K562 (cell line): ENCODE results near the gene ABAT. TPM values are rescaled to one million over a fixed set of nuclear protein-coding genes. Genes with fewer than 3 reads are reported as not detected.
A peak's percentile ranks its signal among the peaks of the same experiment; 100 is the strongest.

Experiments
- CBX3 ChIP-seq, 2 experiments: IDR thresholded peaks; 1 replicate in 1 of 2; 2 replicates in 1 of 2; pipeline ENCODE4 v1.6.1; 2012; ENCODE audit warnings: inconsistent platforms in 2 of 2, low read length in 2 of 2, borderline replicate concordance in 1 of 2, control low read depth in 1 of 2
- HNRNPLL ChIP-seq: fragments of 200-400 bp; formaldehyde crosslinking; IDR thresholded peaks from 2 replicates; pipeline ENCODE4 v1.6.1; 2017; ENCODE audit warnings: low read length, low read depth, mild to moderate bottlenecking; ENCODE audit not compliant: poor library complexity, severe bottlenecking
- LARP7 ChIP-seq: fragments of 450-650 bp; IDR thresholded peaks from 2 replicates; pipeline ENCODE4 v1.6.1; 2016
- MED1 ChIP-seq: sonication (generic); formaldehyde crosslinking; IDR thresholded peaks from 2 replicates; pipeline ENCODE4 v1.8.1; 2023; ENCODE audit warnings: missing genetic modification reagents, borderline replicate concordance
- MYC ChIP-seq, 2 experiments: fragments of 250-450 bp in 1 of 2; sonication (Bioruptor Pico) in 1 of 2; IDR thresholded peaks; 2 replicates each; pipeline versions ENCODE4 v1.5.1 to v1.6.1; 2012 to 2021; ENCODE audit warnings: low read depth in 2 of 2, borderline replicate concordance in 1 of 2, improper control_type of control experiment in 1 of 2, low read length in 1 of 2, mild to moderate bottlenecking in 1 of 2, moderate library complexity in 1 of 2
- PHF20 ChIP-seq: fragments of 450-650 bp; IDR thresholded peaks from 2 replicates; pipeline ENCODE4 v1.6.1; 2018; ENCODE audit not compliant: partially characterized antibody
- POLR2A ChIP-seq: fragments of 450-650 bp; conservative IDR thresholded peaks from 2 replicates; pipeline ENCODE4 v1.6.1; 2016
- SPI1 ChIP-seq: IDR thresholded peaks from 2 replicates; pipeline ENCODE4 v1.6.1; 2011; ENCODE audit warnings: low read depth, low read length, control low read depth, borderline replicate concordance
- TCF3 ChIP-seq: sonication (generic); formaldehyde crosslinking; IDR thresholded peaks from 2 replicates; pipeline ENCODE4 v1.4.0; 2020; ENCODE audit warnings: mild to moderate bottlenecking, missing genetic modification reagents
- ZNF584 ChIP-seq: fragments of 200-800 bp; sonication (Bioruptor generic); IDR thresholded peaks from 2 replicates; pipeline ENCODE4 v1.6.1; 2016; ENCODE audit warnings: low read depth, mild to moderate bottlenecking, missing genetic modification characterization, missing compliant biosample characterization
- polyA plus RNA-seq, 8 experiments: library from polyadenylated mRNA; depleted of rRNA in 4 of 8; stranded (reverse) in 5 of 8; unstranded in 3 of 8; fragments of >200 nt; fragmentation: Nextera tagmentation in 2 of 8; fragmentation: Illumina TruSeq in 1 of 8; extraction: Ambion mirVana in 2 of 8; extraction: Trizol in 1 of 8; gene quantifications; 2 replicates each; pipeline versions ENCODE4 v1.2.1 to v1.2.3, GENCODE V29; 2011 to 2014; ENCODE audit warnings: inconsistent platforms in 1 of 8, missing spikeins in 1 of 8
- total RNA-seq, 7 experiments: library from RNA; depleted of rRNA in 6 of 7; stranded (reverse); fragments of >200 nt in 6 of 7; fragmentation: Illumina TruSeq in 2 of 7; extraction: Trizol in 2 of 7; gene quantifications; 2 replicates each; pipeline versions ENCODE4 v1.2.1 to v1.2.3, GENCODE V29; 2011 to 2021; ENCODE audit warnings: low replicate concordance in 1 of 7
- TF ChIP-seq, protein P1 (sequence below), 2 experiments: fragments of 450-650 bp; IDR thresholded peaks; 2 replicates each; pipeline ENCODE4 v1.6.1; 2016; ENCODE audit warnings: mild to moderate bottlenecking in 2 of 2, borderline replicate concordance in 1 of 2, low read depth in 1 of 2, moderate library complexity in 1 of 2
- TF ChIP-seq, protein P2 (sequence below): fragments of 250-450 bp; sonication (Bioruptor Pico); IDR thresholded peaks from 2 replicates; pipeline ENCODE4 v1.6.1; 2021; ENCODE audit warnings: mild to moderate bottlenecking
- TF ChIP-seq, protein P3 (sequence below), 3 experiments: IDR thresholded peaks in 2 of 3; conservative IDR thresholded peaks in 1 of 3; 2 replicates each; pipeline ENCODE4 v1.5.1; 2011 to 2012; ENCODE audit warnings: low read length in 3 of 3, mild to moderate bottlenecking in 3 of 3, control low read depth in 2 of 3, improper control_type of control experiment in 1 of 3, inconsistent platforms in 1 of 3, low read depth in 1 of 3, mixed read lengths in 1 of 3, moderate library complexity in 1 of 3; ENCODE audit not compliant: insufficient read depth in 2 of 3
- TF ChIP-seq, protein P4 (sequence below): fragments of 250-450 bp; sonication (Bioruptor Pico); IDR thresholded peaks from 2 replicates; pipeline ENCODE4 v1.8.0; 2022; ENCODE audit warnings: inconsistent platforms, mild to moderate bottlenecking, moderate library complexity, borderline replicate concordance
- TF ChIP-seq, protein P5 (sequence below): fragments of 250-450 bp; sonication (Bioruptor Pico); IDR thresholded peaks from 2 replicates; pipeline ENCODE4 v1.8.0; 2021; ENCODE audit warnings: moderate library complexity, mild to moderate bottlenecking, inconsistent platforms

Gene ABAT
- total and polyA plus RNA-seq, 9 of the 15 experiments (the other 6 are each of a cell fraction or from before 2014, with no cell fraction given), result 0.01 to 0.49 (median 0.10) TPM

DNA sequence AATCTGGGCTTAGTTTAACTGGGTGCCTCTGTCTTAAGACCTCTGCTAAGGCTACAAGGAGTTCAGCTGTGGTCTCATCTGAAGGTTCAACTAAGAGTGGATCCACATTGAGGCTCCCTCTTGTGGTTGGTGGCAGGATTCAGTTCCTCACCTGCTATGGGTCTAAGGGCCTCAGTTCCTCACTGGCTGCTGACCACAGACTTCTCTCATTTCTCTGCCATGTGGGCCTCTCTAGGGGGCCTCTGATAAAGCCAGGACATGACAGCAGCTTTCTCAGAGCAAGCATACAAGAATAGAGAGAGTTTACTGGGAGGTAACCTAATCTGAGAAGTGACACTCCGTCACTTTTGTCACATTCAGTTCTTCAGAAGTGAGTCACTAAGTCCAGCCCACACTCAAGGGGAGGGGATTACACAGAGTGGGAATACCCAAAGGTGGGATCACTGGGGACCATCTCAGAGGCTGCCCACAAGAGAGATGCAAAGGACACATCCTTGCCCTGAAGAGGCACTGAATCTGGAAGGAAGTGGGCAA, 19.2 kb upstream of the ABAT start (continued):
- TF ChIP-seq, protein P1, sequence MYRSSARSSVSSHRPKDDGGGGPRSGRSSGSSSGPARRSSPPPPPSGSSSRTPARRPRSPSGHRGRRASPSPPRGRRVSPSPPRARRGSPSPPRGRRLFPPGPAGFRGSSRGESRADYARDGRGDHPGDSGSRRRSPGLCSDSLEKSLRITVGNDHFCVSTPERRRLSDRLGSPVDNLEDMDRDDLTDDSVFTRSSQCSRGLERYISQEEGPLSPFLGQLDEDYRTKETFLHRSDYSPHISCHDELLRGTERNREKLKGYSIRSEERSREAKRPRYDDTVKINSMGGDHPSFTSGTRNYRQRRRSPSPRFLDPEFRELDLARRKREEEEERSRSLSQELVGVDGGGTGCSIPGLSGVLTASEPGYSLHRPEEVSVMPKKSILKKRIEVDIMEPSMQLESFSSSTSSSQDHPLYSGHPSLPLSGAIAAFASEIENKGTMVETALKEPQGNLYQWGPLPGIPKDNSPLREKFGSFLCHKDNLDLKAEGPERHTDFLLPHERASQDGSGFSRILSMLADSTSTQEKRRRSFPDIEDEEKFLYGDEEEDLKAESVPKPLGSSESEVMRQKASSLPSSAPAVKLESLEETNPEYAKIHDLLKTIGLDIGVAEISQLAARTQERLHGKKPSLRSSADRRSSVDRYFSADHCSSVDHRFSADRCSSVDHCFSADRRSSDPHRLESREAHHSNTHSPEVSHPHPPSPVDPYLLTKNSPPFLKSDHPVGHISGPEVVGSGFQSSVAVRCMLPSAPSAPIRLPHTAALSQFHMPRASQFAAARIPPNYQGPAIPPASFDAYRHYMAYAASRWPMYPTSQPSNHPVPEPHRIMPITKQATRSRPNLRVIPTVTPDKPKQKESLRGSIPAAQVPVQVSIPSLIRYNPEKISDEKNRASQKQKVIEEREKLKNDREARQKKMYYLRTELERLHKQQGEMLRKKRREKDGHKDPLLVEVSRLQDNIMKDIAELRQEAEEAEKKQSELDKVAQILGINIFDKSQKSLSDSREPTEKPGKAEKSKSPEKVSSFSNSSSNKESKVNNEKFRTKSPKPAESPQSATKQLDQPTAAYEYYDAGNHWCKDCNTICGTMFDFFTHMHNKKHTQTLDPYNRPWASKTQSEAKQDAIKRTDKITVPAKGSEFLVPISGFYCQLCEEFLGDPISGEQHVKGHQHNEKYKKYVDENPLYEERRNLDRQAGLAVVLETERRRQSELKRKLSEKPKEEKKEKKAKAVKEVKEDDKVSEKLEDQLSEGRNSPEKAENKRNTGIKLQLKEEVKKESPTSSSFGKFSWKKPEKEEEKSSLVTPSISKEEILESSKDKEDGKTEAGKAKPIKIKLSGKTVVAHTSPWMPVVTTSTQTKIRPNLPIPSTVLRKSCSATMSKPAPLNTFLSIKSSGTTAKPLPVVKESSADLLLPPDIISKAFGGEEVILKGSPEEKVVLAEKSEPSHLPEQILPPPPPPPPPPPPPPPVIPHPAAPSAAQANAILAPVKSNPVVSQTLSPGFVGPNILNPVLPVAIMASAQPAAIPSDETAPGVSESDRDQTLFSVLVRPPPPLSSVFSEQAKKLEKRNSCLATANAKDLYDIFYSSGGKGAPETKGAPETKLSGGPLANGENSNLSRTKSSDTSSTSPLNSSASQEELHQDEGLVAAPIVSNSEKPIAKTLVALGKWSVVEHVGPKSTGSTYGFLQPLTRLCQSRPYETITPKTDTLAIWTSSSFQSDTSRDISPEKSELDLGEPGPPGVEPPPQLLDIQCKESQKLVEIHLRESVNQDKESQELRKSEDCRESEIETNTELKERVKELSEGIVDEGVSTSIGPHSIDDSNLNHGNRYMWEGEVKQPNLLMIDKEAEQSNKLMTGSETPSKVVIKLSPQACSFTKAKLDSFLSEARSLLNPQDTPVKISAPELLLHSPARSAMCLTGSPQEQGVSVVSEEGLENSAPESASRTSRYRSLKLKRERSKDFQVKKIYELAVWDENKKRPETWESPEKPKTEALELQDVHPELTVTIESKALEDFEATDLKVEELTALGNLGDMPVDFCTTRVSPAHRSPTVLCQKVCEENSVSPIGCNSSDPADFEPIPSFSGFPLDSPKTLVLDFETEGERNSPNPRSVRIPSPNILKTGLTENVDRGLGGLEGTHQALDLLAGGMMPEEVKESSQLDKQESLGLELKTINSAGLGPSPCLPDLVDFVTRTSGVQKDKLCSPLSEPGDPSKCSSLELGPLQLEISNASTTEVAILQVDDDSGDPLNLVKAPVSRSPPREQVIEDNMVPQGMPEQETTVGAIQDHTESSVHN (IDR thresholded peaks at IDR 0.05; ENCODE audit: borderline replicate concordance in 1 of 2, low read depth in 1 of 2), result no peak
- no peak for TF ChIP-seq ZNF584
- TF ChIP-seq TCF3, result no peak
- TF ChIP-seq, protein P2, sequence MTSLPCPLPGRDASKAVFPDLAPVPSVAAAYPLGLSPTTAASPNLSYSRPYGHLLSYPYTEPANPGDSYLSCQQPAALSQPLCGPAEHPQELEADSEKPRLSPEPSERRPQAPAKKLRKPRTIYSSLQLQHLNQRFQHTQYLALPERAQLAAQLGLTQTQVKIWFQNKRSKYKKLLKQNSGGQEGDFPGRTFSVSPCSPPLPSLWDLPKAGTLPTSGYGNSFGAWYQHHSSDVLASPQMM, result no peak
- TF ChIP-seq HNRNPLL, result no peak
- TF ChIP-seq, protein P3, sequence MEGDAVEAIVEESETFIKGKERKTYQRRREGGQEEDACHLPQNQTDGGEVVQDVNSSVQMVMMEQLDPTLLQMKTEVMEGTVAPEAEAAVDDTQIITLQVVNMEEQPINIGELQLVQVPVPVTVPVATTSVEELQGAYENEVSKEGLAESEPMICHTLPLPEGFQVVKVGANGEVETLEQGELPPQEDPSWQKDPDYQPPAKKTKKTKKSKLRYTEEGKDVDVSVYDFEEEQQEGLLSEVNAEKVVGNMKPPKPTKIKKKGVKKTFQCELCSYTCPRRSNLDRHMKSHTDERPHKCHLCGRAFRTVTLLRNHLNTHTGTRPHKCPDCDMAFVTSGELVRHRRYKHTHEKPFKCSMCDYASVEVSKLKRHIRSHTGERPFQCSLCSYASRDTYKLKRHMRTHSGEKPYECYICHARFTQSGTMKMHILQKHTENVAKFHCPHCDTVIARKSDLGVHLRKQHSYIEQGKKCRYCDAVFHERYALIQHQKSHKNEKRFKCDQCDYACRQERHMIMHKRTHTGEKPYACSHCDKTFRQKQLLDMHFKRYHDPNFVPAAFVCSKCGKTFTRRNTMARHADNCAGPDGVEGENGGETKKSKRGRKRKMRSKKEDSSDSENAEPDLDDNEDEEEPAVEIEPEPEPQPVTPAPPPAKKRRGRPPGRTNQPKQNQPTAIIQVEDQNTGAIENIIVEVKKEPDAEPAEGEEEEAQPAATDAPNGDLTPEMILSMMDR (IDR thresholded peaks at IDR 0.05 in 2 of 3, conservative IDR thresholded peaks at IDR 0.05 in 1 of 3; ENCODE audit: insufficient read depth in 2 of 3, low read depth in 1 of 3, low read length in 3 of 3), result peak; percentile 23 to 39 (median 26); a peak in 1 of 6 replicates
- TF ChIP-seq PHF20, result no peak
- TF ChIP-seq SPI1, result peak; percentile 29; the same call in 1 of the 2 replicates
- no peak for TF ChIP-seq MYC (IDR thresholded peaks at IDR 0.05; ENCODE audit: low read depth, low read length)
- no peak for TF ChIP-seq MYC (CRISPR knock-in tag; IDR thresholded peaks at IDR 0.05; ENCODE audit: borderline replicate concordance, low read depth)
- TF ChIP-seq LARP7, result no peak
- TF ChIP-seq POLR2A, result no peak
- no peak for TF ChIP-seq CBX3 (IDR thresholded peaks at IDR 0.05; ENCODE audit: borderline replicate concordance in 1 of 2, low read length in 2 of 2)
- TF ChIP-seq, protein P4, sequence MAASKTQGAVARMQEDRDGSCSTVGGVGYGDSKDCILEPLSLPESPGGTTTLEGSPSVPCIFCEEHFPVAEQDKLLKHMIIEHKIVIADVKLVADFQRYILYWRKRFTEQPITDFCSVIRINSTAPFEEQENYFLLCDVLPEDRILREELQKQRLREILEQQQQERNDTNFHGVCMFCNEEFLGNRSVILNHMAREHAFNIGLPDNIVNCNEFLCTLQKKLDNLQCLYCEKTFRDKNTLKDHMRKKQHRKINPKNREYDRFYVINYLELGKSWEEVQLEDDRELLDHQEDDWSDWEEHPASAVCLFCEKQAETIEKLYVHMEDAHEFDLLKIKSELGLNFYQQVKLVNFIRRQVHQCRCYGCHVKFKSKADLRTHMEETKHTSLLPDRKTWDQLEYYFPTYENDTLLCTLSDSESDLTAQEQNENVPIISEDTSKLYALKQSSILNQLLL (CRISPR knock-in tag), result no peak
- TF ChIP-seq MED1 (CRISPR knock-in tag), result no peak
- TF ChIP-seq, protein P5, sequence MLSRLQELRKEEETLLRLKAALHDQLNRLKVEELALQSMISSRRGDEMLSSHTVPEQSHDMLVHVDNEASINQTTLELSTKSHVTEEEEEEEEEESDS (CRISPR knock-in tag), result no peak
